ENCODE results near the gene UBE3D. TPM values are rescaled to one million over a fixed set of nuclear protein-coding genes. Genes with fewer than 3 reads are reported as not detected.

UBE3D gene
- total RNA-seq, 1 experiment from 2014 or later: 10.7 TPM

DNA sequence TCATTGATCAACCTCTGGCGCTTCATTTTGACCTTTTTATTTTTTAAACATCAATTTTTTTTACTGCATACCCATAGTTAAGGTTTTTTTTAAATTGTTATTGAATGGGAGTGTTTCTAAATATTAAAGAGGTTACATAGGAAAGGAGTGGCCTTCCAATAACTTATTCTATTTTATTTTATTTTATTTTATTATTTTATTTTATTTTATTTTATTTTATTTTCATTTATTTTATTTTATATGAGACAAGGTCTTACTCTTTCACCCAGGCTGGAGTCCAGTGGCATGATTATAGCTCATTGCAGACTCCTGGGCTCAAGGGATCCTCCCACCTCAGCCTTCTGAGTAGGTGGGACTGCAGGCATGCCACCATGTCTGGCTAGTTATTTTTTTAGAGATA, 32.0 kb upstream of the UBE3D start:
- H3K36me3 Mint-ChIP-seq (ENCODE audit: insufficient read depth in 1 of 3, low read depth in 3 of 3): peaks cover 2 to 7% (median 4%) of the 10 kb centered on the region in 3 experiments; a peak in 5 of 7 replicates
- Histone ChIP-seq H2BK5ac (ENCODE audit: insufficient read length, low read length) (no peak overlapping the region), H3K4me2 (ENCODE audit: insufficient read depth, insufficient read length, low read length) (no peak overlapping the region), H4K20me1 (ENCODE audit: control insufficient read depth, insufficient read depth, insufficient read length) (no peaks in the 10 kb centered on the region), H4K8ac (replicated peaks; ENCODE audit: insufficient read length, low read depth, low read length) (no peak overlapping the region), H2AK5ac (ENCODE audit: insufficient read length, low read length) (no peak overlapping the region), H2BK20ac (ENCODE audit: low read depth, low read length, poor library complexity, severe bottlenecking) (no peak overlapping the region), H3K79me1 (ENCODE audit: insufficient read depth, low read depth, low read length, poor library complexity, severe bottlenecking) (no peaks in the 10 kb centered on the region), H3K27ac (ENCODE audit: insufficient read length, low read depth, low read length) (no peak overlapping the region), H3K23ac (ENCODE audit: insufficient read length, low read depth, low read length) (no peak overlapping the region), H3K9me3 (ENCODE audit: control insufficient read depth, low read depth, low read length) (no peaks in the 10 kb centered on the region), H2BK12ac (ENCODE audit: insufficient read length, low read depth, low read length) (no peak overlapping the region), H3T11ph (ENCODE audit: low read length) (no peak overlapping the region), H3K18ac (ENCODE audit: insufficient read length, low read depth, low read length) (no peak overlapping the region), H3K79me2 (ENCODE audit: insufficient read depth, low read length) (no peaks in the 10 kb centered on the region), H2BK15ac (ENCODE audit: low read depth, low read length) (no peak overlapping the region), H4K91ac (ENCODE audit: insufficient read length, low read depth, low read length) (no peak overlapping the region), H3K56ac (ENCODE audit: insufficient read length, low read depth, low read length) (no peak overlapping the region), H3K14ac (ENCODE audit: insufficient read depth, low read length) (no peak overlapping the region), H3K9ac (ENCODE audit: extremely low read depth, insufficient read length, low read length) (no peak overlapping the region), H3K4me1 (ENCODE audit: insufficient read depth, low read length) (no peaks in the 10 kb centered on the region), H2BK120ac (ENCODE audit: low read depth, low read length, poor library complexity, severe bottlenecking) (no peak overlapping the region), H4K5ac (ENCODE audit: insufficient read length, low read depth, low read length) (no peak overlapping the region), H3K4ac (ENCODE audit: low read depth, low read length) (no peak overlapping the region), H2AFZ (ENCODE audit: low read length) (no peak overlapping the region), H3K23me2 (ENCODE audit: insufficient read length, low read depth, low read length, poor library complexity, severe bottlenecking) (no peaks in the 10 kb centered on the region), H3K27me3 (ENCODE audit: insufficient read depth, low read length) (no peaks in the 10 kb centered on the region)
- no peak overlapping the region for H3K4me3 Mint-ChIP-seq
- no peak for TF ChIP-seq CTCF (conservative IDR thresholded peaks at IDR 0.05)
- no peaks in the 10 kb centered on the region for H3K27me3 Mint-ChIP-seq (ENCODE audit: low read depth)
- no CpG with 5 or more reads among the region's 1 CpG for WGBS (ENCODE audit: extremely low coverage, insufficient read length, low lambda C conversion rate)
- H3K4me1 Mint-ChIP-seq: peaks cover 3 to 6% of the 10 kb centered on the region in 2 experiments
- DNase-seq: no peak
- no peak overlapping the region for H3K27ac Mint-ChIP-seq
- no peaks in the 10 kb centered on the region for H3K9me3 Mint-ChIP-seq

Data from H9 (cell line).